HepG2 (cell line): ENCODE measurements around the gene MICB. TPM values are rescaled to one million over a fixed set of nuclear protein-coding genes. Genes with fewer than 3 reads are reported as not detected.

Experiments
- ATAC-seq: fragments of 200-7000 bp; cut with Tn5 transposase; 3 replicates; pipeline ENCODE4 v1.9.1; 2020; ENCODE audit warnings: mild to moderate bottlenecking, moderate library complexity
- BruUV-seq: library from RNA; stranded (reverse); fragments of 400-500 nt; replicated peaks from 2 replicates; lab custom pipeline; 2021; lab: Mats Ljungman, UMichigan
- CTCF ChIA-PET: fragments of 300-600 bp; formaldehyde crosslinking; extraction: SDS; loops from one replicate; lab custom pipeline; 2021; ENCODE audit warnings: low total read pairs, inconsistent platforms, low intra/inter-chr PET ratio; lab: Yijun Ruan, JAX
- POLR2A ChIA-PET: fragments of 350-600 bp; sonication (Branson Sonifier 250); formaldehyde crosslinking; loops from one replicate; lab custom pipeline; 2020; ENCODE audit warnings: antibody characterized with exemption, inconsistent platforms; lab: Yijun Ruan, JAX
- DNase-seq: peaks from one replicate; pipeline ENCODE4 v3.0.0-alpha.2; 2015; ENCODE audit warnings: low spot score
- FAIRE-seq: peaks from 3 replicates; lab custom pipeline; 2011; peaks lifted over from hg19 to GRCh38; lab: Jason Lieb, UNC
- H2AFZ ChIP-seq: one replicate; pipeline ENCODE4 v1.6.1; 2011; ENCODE audit warnings: low read length, inconsistent platforms
- H3K27ac ChIP-seq: fragments of 300-600 bp; 3 replicates; pipeline ENCODE4 v1.8.0; 2011; ENCODE audit warnings: mixed run types, mild to moderate bottlenecking, mixed read lengths, low read length, inconsistent platforms; ENCODE audit not compliant: insufficient read depth; ENCODE audit errors: extremely low read length
- H3K27me3 ChIP-seq, 2 experiments: fragments of 200-600 bp in 1 of 2; 2 replicates in 1 of 2; 3 replicates in 1 of 2; pipeline versions ENCODE4 v1.6.0 to v1.8.0; 2011; ENCODE audit warnings: low read length in 2 of 2, mild to moderate bottlenecking in 2 of 2, moderate library complexity in 2 of 2, inconsistent platforms in 1 of 2; ENCODE audit not compliant: insufficient read depth in 2 of 2, control insufficient read depth in 1 of 2
- H3K36me3 ChIP-seq, 2 experiments: fragments of 200-600 bp in 1 of 2; replicated peaks in 1 of 2; 2 replicates in 1 of 2; 3 replicates in 1 of 2; pipeline versions ENCODE4 v1.5.1 to v1.8.0; 2011; ENCODE audit warnings: low read length in 2 of 2, inconsistent platforms in 1 of 2; ENCODE audit not compliant: insufficient read depth in 2 of 2, control insufficient read depth in 1 of 2
- H3K4me1 ChIP-seq: 2 replicates; pipeline ENCODE4 v1.5.1; 2012; ENCODE audit warnings: low read length, inconsistent platforms; ENCODE audit not compliant: insufficient read depth
- H3K4me2 ChIP-seq: 2 replicates; pipeline ENCODE4 v1.6.0; 2011; ENCODE audit warnings: low read depth, low read length, inconsistent platforms
- H3K4me3 ChIP-seq, 3 experiments: fragments of 200-600 bp in 1 of 3; sonication (generic), shearing (Covaris generic) in 1 of 3; replicated peaks in 1 of 3; 2 replicates each; pipeline ENCODE4 v1.5.1; 2011 to 2016; ENCODE audit warnings: low read length in 3 of 3, inconsistent platforms in 2 of 3, low read depth in 2 of 3, mild to moderate bottlenecking in 2 of 3, control low read depth in 1 of 3, mixed read lengths in 1 of 3; ENCODE audit not compliant: insufficient read depth in 1 of 3
- H3K79me2 ChIP-seq: one replicate; pipeline ENCODE4 v1.6.1; 2011; ENCODE audit warnings: low read length, inconsistent platforms; ENCODE audit not compliant: insufficient read depth
- H3K9ac ChIP-seq: 2 replicates; pipeline ENCODE4 v1.6.0; 2011; ENCODE audit warnings: mild to moderate bottlenecking, low read depth, low read length, inconsistent platforms; ENCODE audit not compliant: insufficient read depth
- H3K9me3 ChIP-seq: 2 replicates; pipeline ENCODE4 v1.5.1; 2012; ENCODE audit warnings: mild to moderate bottlenecking, low read length
- H4K20me1 ChIP-seq: 2 replicates; pipeline ENCODE4 v1.6.0; 2011; ENCODE audit warnings: inconsistent platforms, mild to moderate bottlenecking, low read length, moderate library complexity; ENCODE audit not compliant: insufficient read depth
- ETV5 ChIP-seq: IDR thresholded peaks from 2 replicates; pipeline ENCODE4 v1.6.1; 2018; ENCODE audit warnings: missing biosample characterization, missing genetic modification reagents, inconsistent platforms, borderline replicate concordance
- FOXJ3 ChIP-seq: sonication (generic); formaldehyde crosslinking; IDR thresholded peaks from 2 replicates; pipeline ENCODE4 v1.4.0; 2020; ENCODE audit warnings: missing genetic modification reagents, mild to moderate bottlenecking, borderline replicate concordance
- GABPA ChIP-seq, 2 experiments: IDR thresholded peaks; 2 replicates each; pipeline ENCODE4 v1.6.1; 2011 to 2016; ENCODE audit warnings: low read depth in 2 of 2, low read length in 1 of 2, missing biosample characterization in 1 of 2, missing genetic modification characterization in 1 of 2
- HOXD1 ChIP-seq: sonication (generic); formaldehyde crosslinking; IDR thresholded peaks from 2 replicates; pipeline ENCODE4 v1.5.0; 2020; ENCODE audit warnings: missing genetic modification reagents
- MEIS2 ChIP-seq: sonication (generic); formaldehyde crosslinking; IDR thresholded peaks from 2 replicates; pipeline ENCODE4 v1.9.0; 2021; ENCODE audit warnings: mild to moderate bottlenecking, missing genetic modification reagents
- NFKB2 ChIP-seq: sonication (generic); formaldehyde crosslinking; IDR thresholded peaks from 2 replicates; pipeline ENCODE4 v1.4.0; 2020; ENCODE audit warnings: missing genetic modification reagents, borderline replicate concordance
- SUZ12 ChIP-seq: fragments of 150-350 bp; IDR thresholded peaks from 2 replicates; pipeline ENCODE4 v1.6.1; 2014; ENCODE audit warnings: low read depth, low read length
- ZBTB8A ChIP-seq: sonication (generic); formaldehyde crosslinking; IDR thresholded peaks from 2 replicates; pipeline ENCODE4 v1.4.0; 2020; ENCODE audit warnings: mild to moderate bottlenecking, low read depth, missing genetic modification reagents, borderline replicate concordance
- ZEB1 ChIP-seq: IDR thresholded peaks from 2 replicates; pipeline ENCODE4 v1.6.1; 2012; ENCODE audit warnings: mild to moderate bottlenecking, low read depth, inconsistent platforms; ENCODE audit not compliant: insufficient replicate concordance
- ZNF138 ChIP-seq: sonication (generic); formaldehyde crosslinking; IDR thresholded peaks from 2 replicates; pipeline ENCODE4 v1.5.0; 2020; ENCODE audit warnings: mild to moderate bottlenecking, low read depth, missing genetic modification reagents
- ZNF441 ChIP-seq: sonication (generic); formaldehyde crosslinking; IDR thresholded peaks from 2 replicates; pipeline ENCODE4 v1.7.0; 2021; ENCODE audit warnings: missing genetic modification reagents, borderline replicate concordance
- ZNF619 ChIP-seq: sonication (generic); formaldehyde crosslinking; IDR thresholded peaks from 2 replicates; pipeline ENCODE4 v1.4.0; 2020; ENCODE audit warnings: mild to moderate bottlenecking, missing genetic modification reagents
- WGBS: methylation state at CpG from one replicate; pipeline ENCODE4 v1.1.6; 2017; ENCODE audit warnings: low lambda C conversion rate; 5-methylcytosine and 5-hydroxymethylcytosine counted together
- in situ Hi-C: cut with HindIII; loops from 2 replicates; pipeline ENCODE4 v1.10.0; 2017; ENCODE audit warnings: low pct_unique_long_range_greater_than_20kb; ENCODE audit not compliant: extremely low pct_ligation_motif_present
- intact Hi-C: fragments of 100-400 bp; cut with micrococcal nuclease; formaldehyde crosslinking; loops from one replicate; pipeline ENCODE4 v1.10.0; 2022; ENCODE audit not compliant: unreplicated experiment
- polyA plus RNA-seq, 8 experiments: library from polyadenylated mRNA; depleted of rRNA in 3 of 8; stranded (reverse) in 7 of 8; unstranded in 1 of 8; fragments of >200 nt; fragmentation: Illumina TruSeq in 4 of 8; extraction: Trizol in 4 of 8; gene quantifications; 2 replicates each; pipeline versions ENCODE4 v1.2.1 to v1.2.3, GENCODE V29; 2011 to 2016; ENCODE audit warnings: low read depth in 4 of 8, missing spikeins in 1 of 8, mixed read lengths in 1 of 8; ENCODE audit not compliant: insufficient read depth in 1 of 8
- total RNA-seq, 5 experiments: library from RNA; depleted of rRNA; stranded (reverse); fragments of >200 nt; fragmentation: Illumina TruSeq; extraction: Trizol; gene quantifications; 2 replicates each; pipeline ENCODE4 v1.2.3, GENCODE V29; 2016; ENCODE audit warnings: low read depth in 1 of 5
- TF ChIP-seq, protein P1 (sequence below): sonication (generic); formaldehyde crosslinking; IDR thresholded peaks from 2 replicates; pipeline ENCODE4 v1.4.0; 2020; ENCODE audit warnings: missing genetic modification reagents, mild to moderate bottlenecking, borderline replicate concordance
- TF ChIP-seq, protein P2 (sequence below): fragments of 450-650 bp; IDR thresholded peaks from 2 replicates; pipeline ENCODE4 v1.6.1; 2016
- TF ChIP-seq, protein P3 (sequence below): sonication (generic); formaldehyde crosslinking; IDR thresholded peaks from 2 replicates; pipeline ENCODE4 v1.5.0; 2020; ENCODE audit warnings: mild to moderate bottlenecking, missing genetic modification reagents, moderate library complexity
- TF ChIP-seq, protein P4 (sequence below): sonication (generic); formaldehyde crosslinking; IDR thresholded peaks from 2 replicates; pipeline ENCODE4 v1.4.0; 2020; ENCODE audit warnings: mild to moderate bottlenecking, low read depth, missing genetic modification reagents

MICB gene
- total and polyA plus RNA-seq, 2 of the 13 experiments (the other 11 are each of a cell fraction or from before 2014, with no cell fraction given) = 12.5 to 12.8 TPM

DNA sequence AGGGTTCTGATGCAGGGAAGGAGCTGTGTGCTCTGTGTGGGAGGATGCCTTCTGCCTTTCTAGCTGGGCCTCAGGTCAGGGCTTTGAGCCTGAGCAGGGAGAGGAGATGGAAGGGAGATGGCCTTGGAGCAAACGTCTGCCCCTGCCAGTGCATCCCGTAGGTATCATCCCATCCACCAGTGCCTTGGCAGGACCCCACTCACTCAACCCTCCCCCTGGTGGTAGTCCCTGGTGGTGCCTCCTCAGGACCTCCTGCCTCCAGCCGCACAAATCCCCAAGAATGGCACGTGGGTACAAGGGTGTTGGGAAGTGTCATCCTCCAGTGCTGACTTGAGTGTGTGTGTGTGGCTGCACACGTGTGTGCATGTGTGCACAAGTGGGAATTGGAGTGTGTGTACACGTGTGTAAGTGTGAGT, 23.1 kb upstream of the MICB start:
- no peaks in the 10 kb centered on the region for H4K20me1 ChIP-seq
- no peak overlapping the region for H3K4me2 ChIP-seq
- ChIA-PET POLR2A (no interaction called here), CTCF (no interaction called here)
- BruUV-seq = no TSS peak
- no peaks in the 10 kb centered on the region for H3K79me2 ChIP-seq
- ATAC-seq (peak; percentile 38), FAIRE-seq (no peak), DNase-seq (no peak)
- in situ Hi-C loops (no loop called here), intact Hi-C loops (no loop called here)
- H2AFZ ChIP-seq = no peak overlapping the region
- no peaks in the 10 kb centered on the region for H3K4me1 ChIP-seq
- no peaks in the 10 kb centered on the region for H3K36me3 ChIP-seq
- no peak overlapping the region for H3K4me3 ChIP-seq
- H3K27ac ChIP-seq = no peak overlapping the region
- no peaks in the 10 kb centered on the region for H3K9me3 ChIP-seq
- WGBS = 6% methylated on average over 5 of the region's 6 CpGs
- H3K9ac ChIP-seq = no peak overlapping the region
- peaks cover 7 to 49% of the 10 kb centered on the region in 2 experiments; a peak in 4 of 5 replicates for H3K27me3 ChIP-seq
- no peak for TF ChIP-seq ETV5
- no peak for TF ChIP-seq ZNF441
- no peak for TF ChIP-seq FOXJ3 (CRISPR knock-in tag)
- TF ChIP-seq ZEB1 = no peak
- TF ChIP-seq, protein P1, sequence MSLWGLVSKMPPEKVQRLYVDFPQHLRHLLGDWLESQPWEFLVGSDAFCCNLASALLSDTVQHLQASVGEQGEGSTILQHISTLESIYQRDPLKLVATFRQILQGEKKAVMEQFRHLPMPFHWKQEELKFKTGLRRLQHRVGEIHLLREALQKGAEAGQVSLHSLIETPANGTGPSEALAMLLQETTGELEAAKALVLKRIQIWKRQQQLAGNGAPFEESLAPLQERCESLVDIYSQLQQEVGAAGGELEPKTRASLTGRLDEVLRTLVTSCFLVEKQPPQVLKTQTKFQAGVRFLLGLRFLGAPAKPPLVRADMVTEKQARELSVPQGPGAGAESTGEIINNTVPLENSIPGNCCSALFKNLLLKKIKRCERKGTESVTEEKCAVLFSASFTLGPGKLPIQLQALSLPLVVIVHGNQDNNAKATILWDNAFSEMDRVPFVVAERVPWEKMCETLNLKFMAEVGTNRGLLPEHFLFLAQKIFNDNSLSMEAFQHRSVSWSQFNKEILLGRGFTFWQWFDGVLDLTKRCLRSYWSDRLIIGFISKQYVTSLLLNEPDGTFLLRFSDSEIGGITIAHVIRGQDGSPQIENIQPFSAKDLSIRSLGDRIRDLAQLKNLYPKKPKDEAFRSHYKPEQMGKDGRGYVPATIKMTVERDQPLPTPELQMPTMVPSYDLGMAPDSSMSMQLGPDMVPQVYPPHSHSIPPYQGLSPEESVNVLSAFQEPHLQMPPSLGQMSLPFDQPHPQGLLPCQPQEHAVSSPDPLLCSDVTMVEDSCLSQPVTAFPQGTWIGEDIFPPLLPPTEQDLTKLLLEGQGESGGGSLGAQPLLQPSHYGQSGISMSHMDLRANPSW = no peak
- no peak for TF ChIP-seq HOXD1 (CRISPR knock-in tag)
- TF ChIP-seq, protein P2, sequence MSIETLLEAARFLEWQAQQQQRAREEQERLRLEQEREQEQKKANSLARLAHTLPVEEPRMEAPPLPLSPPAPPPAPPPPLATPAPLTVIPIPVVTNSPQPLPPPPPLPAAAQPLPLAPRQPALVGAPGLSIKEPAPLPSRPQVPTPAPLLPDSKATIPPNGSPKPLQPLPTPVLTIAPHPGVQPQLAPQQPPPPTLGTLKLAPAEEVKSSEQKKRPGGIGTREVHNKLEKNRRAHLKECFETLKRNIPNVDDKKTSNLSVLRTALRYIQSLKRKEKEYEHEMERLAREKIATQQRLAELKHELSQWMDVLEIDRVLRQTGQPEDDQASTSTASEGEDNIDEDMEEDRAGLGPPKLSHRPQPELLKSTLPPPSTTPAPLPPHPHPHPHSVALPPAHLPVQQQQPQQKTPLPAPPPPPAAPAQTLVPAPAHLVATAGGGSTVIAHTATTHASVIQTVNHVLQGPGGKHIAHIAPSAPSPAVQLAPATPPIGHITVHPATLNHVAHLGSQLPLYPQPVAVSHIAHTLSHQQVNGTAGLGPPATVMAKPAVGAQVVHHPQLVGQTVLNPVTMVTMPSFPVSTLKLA = peak; percentile 90
- TF ChIP-seq ZBTB8A (CRISPR knock-in tag) = no peak
- no peak for TF ChIP-seq MEIS2 (CRISPR knock-in tag)
- TF ChIP-seq SUZ12 = no peak
- no peak for TF ChIP-seq NFKB2
- TF ChIP-seq, protein P3, sequence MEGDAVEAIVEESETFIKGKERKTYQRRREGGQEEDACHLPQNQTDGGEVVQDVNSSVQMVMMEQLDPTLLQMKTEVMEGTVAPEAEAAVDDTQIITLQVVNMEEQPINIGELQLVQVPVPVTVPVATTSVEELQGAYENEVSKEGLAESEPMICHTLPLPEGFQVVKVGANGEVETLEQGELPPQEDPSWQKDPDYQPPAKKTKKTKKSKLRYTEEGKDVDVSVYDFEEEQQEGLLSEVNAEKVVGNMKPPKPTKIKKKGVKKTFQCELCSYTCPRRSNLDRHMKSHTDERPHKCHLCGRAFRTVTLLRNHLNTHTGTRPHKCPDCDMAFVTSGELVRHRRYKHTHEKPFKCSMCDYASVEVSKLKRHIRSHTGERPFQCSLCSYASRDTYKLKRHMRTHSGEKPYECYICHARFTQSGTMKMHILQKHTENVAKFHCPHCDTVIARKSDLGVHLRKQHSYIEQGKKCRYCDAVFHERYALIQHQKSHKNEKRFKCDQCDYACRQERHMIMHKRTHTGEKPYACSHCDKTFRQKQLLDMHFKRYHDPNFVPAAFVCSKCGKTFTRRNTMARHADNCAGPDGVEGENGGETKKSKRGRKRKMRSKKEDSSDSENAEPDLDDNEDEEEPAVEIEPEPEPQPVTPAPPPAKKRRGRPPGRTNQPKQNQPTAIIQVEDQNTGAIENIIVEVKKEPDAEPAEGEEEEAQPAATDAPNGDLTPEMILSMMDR = peak; percentile 52
- peak; percentile 10; the same call in 1 of the 2 replicates for TF ChIP-seq GABPA (IDR thresholded peaks at IDR 0.05; ENCODE audit: low read depth, low read length)
- TF ChIP-seq GABPA (CRISPR knock-in tag; IDR thresholded peaks at IDR 0.05; ENCODE audit: low read depth) = no peak
- TF ChIP-seq, protein P4, sequence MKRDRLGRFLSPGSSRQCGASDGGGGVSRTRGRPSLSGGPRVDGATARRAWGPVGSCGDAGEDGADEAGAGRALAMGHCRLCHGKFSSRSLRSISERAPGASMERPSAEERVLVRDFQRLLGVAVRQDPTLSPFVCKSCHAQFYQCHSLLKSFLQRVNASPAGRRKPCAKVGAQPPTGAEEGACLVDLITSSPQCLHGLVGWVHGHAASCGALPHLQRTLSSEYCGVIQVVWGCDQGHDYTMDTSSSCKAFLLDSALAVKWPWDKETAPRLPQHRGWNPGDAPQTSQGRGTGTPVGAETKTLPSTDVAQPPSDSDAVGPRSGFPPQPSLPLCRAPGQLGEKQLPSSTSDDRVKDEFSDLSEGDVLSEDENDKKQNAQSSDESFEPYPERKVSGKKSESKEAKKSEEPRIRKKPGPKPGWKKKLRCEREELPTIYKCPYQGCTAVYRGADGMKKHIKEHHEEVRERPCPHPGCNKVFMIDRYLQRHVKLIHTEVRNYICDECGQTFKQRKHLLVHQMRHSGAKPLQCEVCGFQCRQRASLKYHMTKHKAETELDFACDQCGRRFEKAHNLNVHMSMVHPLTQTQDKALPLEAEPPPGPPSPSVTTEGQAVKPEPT (CRISPR knock-in tag) = no peak
- no peak for TF ChIP-seq ZNF619 (CRISPR knock-in tag)
- no peak for TF ChIP-seq ZNF138
